ENCODE measurements around the gene FDXR. TPM values are rescaled to one million over a fixed set of nuclear protein-coding genes. Genes with fewer than 3 reads are reported as not detected.

FDXR gene
- total RNA-seq, 1 experiment from 2014 or later: 3.2 TPM

- Histone ChIP-seq H2AFZ (ENCODE audit: low read length) (no peak overlapping the region), H3K4me2 (ENCODE audit: low read depth, low read length, poor library complexity, severe bottlenecking) (no peak overlapping the region), H3K27ac (ENCODE audit: low read length) (no peak overlapping the region), H3K9me2 (replicated peaks; ENCODE audit: insufficient read depth, low read length) (no peaks in the 10 kb centered on the region), H3K9ac (ENCODE audit: low read length) (no peak overlapping the region), H3K36me3 (ENCODE audit: insufficient read depth, low read length) (no peaks in the 10 kb centered on the region), H3K4me3 (ENCODE audit: low read length) (no peak overlapping the region), H4K20me1 (ENCODE audit: insufficient read depth, low read depth, low read length) (no peaks in the 10 kb centered on the region), H3K79me2 (ENCODE audit: low read length) (no peaks in the 10 kb centered on the region), H3K4me1 (ENCODE audit: low read length) (no peaks in the 10 kb centered on the region), H3K27me3 (ENCODE audit: low read length) (no peaks in the 10 kb centered on the region), H3K9me3 (ENCODE audit: low read length) (no peaks in the 10 kb centered on the region)
- no peak for DNase-seq
These were observed 55.7 kb downstream of the FDXR start for GRCh38 chr17:74816905-74817620.

DNA sequence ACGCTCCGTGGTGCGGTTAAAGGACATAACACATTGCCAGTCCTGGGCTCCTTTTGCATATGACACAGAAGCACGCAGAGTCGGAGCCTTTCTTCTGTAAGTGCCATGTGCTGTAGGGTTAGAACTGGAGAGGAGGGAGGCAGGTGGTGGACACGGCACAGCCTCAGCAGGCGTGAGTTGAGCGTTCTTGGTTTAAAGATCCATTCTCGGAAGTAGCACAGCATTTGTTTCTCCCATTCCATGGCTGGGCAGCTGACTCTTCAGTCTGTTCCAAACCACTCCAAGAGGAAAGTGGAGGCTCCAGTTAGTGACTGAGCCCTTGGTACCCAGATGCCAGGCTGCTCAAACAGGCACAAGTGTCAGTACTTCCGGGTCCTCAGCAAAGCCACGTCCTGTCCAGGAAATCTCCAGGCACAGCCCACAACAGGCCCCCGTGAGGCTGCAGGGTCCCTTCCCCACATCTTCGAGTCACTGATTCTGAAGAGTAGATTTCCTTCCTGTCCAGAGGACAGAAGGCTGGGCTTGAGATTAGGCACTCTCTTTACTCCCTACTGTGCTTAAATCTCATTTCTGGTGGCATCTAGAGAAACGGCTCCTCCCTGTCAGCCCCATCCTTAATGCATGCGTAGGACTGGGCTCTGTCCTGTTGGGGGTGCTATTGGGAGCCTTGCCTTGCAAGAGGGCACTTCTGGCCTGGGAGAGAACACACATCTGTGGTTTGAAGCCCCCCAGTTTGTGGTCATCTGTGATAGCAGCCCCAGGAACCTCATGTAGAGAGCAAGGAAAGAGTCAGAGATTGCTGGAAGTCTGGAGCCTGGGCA lies 57.0 kb downstream of the FDXR start:
- Histone ChIP-seq H3K27me3 (ENCODE audit: low read length) (no peaks in the 10 kb centered on the region), H3K9ac (ENCODE audit: low read length) (no peak overlapping the region), H3K36me3 (ENCODE audit: insufficient read depth, low read length) (no peaks in the 10 kb centered on the region), H3K9me3 (ENCODE audit: low read length) (no peaks in the 10 kb centered on the region), H3K4me2 (ENCODE audit: low read depth, low read length, poor library complexity, severe bottlenecking) (no peak overlapping the region), H3K9me2 (replicated peaks; ENCODE audit: insufficient read depth, low read length) (no peaks in the 10 kb centered on the region), H4K20me1 (ENCODE audit: insufficient read depth, low read depth, low read length) (no peaks in the 10 kb centered on the region), H3K4me1 (ENCODE audit: low read length) (no peaks in the 10 kb centered on the region), H3K27ac (ENCODE audit: low read length) (no peak overlapping the region), H3K79me2 (ENCODE audit: low read length) (no peaks in the 10 kb centered on the region), H2AFZ (ENCODE audit: low read length) (no peak overlapping the region), H3K4me3 (ENCODE audit: low read length) (no peak overlapping the region)
- peak; percentile 68 for DNase-seq

- Histone ChIP-seq H3K27me3 (ENCODE audit: low read length) (no peaks in the 10 kb centered on the region), H3K79me2 (ENCODE audit: low read length) (no peaks in the 10 kb centered on the region), H3K36me3 (ENCODE audit: insufficient read depth, low read length) (no peaks in the 10 kb centered on the region), H3K4me2 (ENCODE audit: low read depth, low read length, poor library complexity, severe bottlenecking) (no peak overlapping the region), H3K4me1 (ENCODE audit: low read length) (no peaks in the 10 kb centered on the region), H3K9me3 (ENCODE audit: low read length) (no peaks in the 10 kb centered on the region), H2AFZ (ENCODE audit: low read length) (no peak overlapping the region), H3K9ac (ENCODE audit: low read length) (no peak overlapping the region), H3K4me3 (ENCODE audit: low read length) (no peak overlapping the region), H3K9me2 (replicated peaks; ENCODE audit: insufficient read depth, low read length) (no peaks in the 10 kb centered on the region), H4K20me1 (ENCODE audit: insufficient read depth, low read depth, low read length) (no peaks in the 10 kb centered on the region), H3K27ac (ENCODE audit: low read length) (no peak overlapping the region)
- no peak for DNase-seq
These were observed 57.7 kb downstream of the FDXR start for GRCh38 chr17:74815067-74815466.

GRCh38 chr17:74814453-74814852 lies 58.3 kb downstream of the FDXR start:
- no peaks in the 10 kb centered on the region for H3K27me3 ChIP-seq (ENCODE audit: low read length)
- no peaks in the 10 kb centered on the region for H4K20me1 ChIP-seq (ENCODE audit: insufficient read depth, low read depth, low read length)
- H3K4me3 ChIP-seq (ENCODE audit: low read length): no peak overlapping the region
- no peak overlapping the region for H3K27ac ChIP-seq (ENCODE audit: low read length)
- H3K9ac ChIP-seq (ENCODE audit: low read length): no peak overlapping the region
- no peak overlapping the region for H2AFZ ChIP-seq (ENCODE audit: low read length)
- no peak for DNase-seq
- H3K9me3 ChIP-seq (ENCODE audit: low read length): no peaks in the 10 kb centered on the region
- H3K9me2 ChIP-seq (replicated peaks; ENCODE audit: insufficient read depth, low read length): no peaks in the 10 kb centered on the region
- H3K4me2 ChIP-seq (ENCODE audit: low read depth, low read length, poor library complexity, severe bottlenecking): no peak overlapping the region
- H3K4me1 ChIP-seq (ENCODE audit: low read length): no peaks in the 10 kb centered on the region
- H3K36me3 ChIP-seq (ENCODE audit: insufficient read depth, low read length): no peaks in the 10 kb centered on the region
- no peaks in the 10 kb centered on the region for H3K79me2 ChIP-seq (ENCODE audit: low read length)

Other genes starting within 250 kb of the FDXR start
- gene CD300E, start 249.3 kb downstream of the FDXR start, total RNA-seq (2014; rRNA removed; shearing (Covaris generic); ENCODE audit: low replicate concordance): not detected in 2 replicates
- not detected in 2 replicates for gene CD300LF, start 160.1 kb downstream of the FDXR start, total RNA-seq (2014; rRNA removed; shearing (Covaris generic); ENCODE audit: low replicate concordance)
- 0.07 TPM in 1 of 2 replicates, not detected in the other for gene RAB37, start 135.7 kb downstream of the FDXR start, total RNA-seq (2014; rRNA removed; shearing (Covaris generic); ENCODE audit: low replicate concordance)
- 24.4 and 38.3 TPM in 2 replicates for gene NHERF1, start 124.4 kb downstream of the FDXR start, total RNA-seq (2014; rRNA removed; shearing (Covaris generic); ENCODE audit: low replicate concordance)
- gene NAT9, start 96.6 kb downstream of the FDXR start, total RNA-seq (2014; rRNA removed; shearing (Covaris generic); ENCODE audit: low replicate concordance): 25.3 and 66.8 TPM in 2 replicates
- not detected in 2 replicates for gene GRIN2C, start 13.1 kb downstream of the FDXR start, total RNA-seq (2014; rRNA removed; shearing (Covaris generic); ENCODE audit: low replicate concordance)
- gene FADS6, start 20.6 kb upstream of the FDXR start, total RNA-seq (2014; rRNA removed; shearing (Covaris generic); ENCODE audit: low replicate concordance): not detected in 2 replicates
- not detected in 2 replicates for gene USH1G, start 50.3 kb upstream of the FDXR start, total RNA-seq (2014; rRNA removed; shearing (Covaris generic); ENCODE audit: low replicate concordance)
- not detected in 2 replicates for gene OTOP2, start 51.3 kb upstream of the FDXR start, total RNA-seq (2014; rRNA removed; shearing (Covaris generic); ENCODE audit: low replicate concordance)
- gene OTOP3, start 62.9 kb upstream of the FDXR start, total RNA-seq (2014; rRNA removed; shearing (Covaris generic); ENCODE audit: low replicate concordance): not detected in 2 replicates
- 0.65 TPM in 1 of 2 replicates, not detected in the other for gene HID1, start 99.8 kb upstream of the FDXR start, total RNA-seq (2014; rRNA removed; shearing (Covaris generic); ENCODE audit: low replicate concordance)
- gene CDR2L, start 114.6 kb upstream of the FDXR start, total RNA-seq (2014; rRNA removed; shearing (Covaris generic); ENCODE audit: low replicate concordance): not detected in 2 replicates
- gene MRPL58, start 139.7 kb upstream of the FDXR start, total RNA-seq (2014; rRNA removed; shearing (Covaris generic); ENCODE audit: low replicate concordance): 33.8 and 34.6 TPM in 2 replicates
- gene ATP5PD, start 174.0 kb upstream of the FDXR start, total RNA-seq (2014; rRNA removed; shearing (Covaris generic); ENCODE audit: low replicate concordance): 186 and 187 TPM in 2 replicates
- gene KCTD2, start 174.2 kb upstream of the FDXR start, total RNA-seq (2014; rRNA removed; shearing (Covaris generic); ENCODE audit: low replicate concordance): 21.0 and 24.7 TPM in 2 replicates
- gene SLC16A5, start 215.0 kb upstream of the FDXR start, total RNA-seq (2014; rRNA removed; shearing (Covaris generic); ENCODE audit: low replicate concordance): not detected in 2 replicates
- 6.1 and 12.8 TPM in 2 replicates for gene ARMC7, start 237.0 kb upstream of the FDXR start, total RNA-seq (2014; rRNA removed; shearing (Covaris generic); ENCODE audit: low replicate concordance)

Data from Karpas-422 (cell line).